Measurements from ENCODE around the gene CRIP1. TPM values are rescaled to one million over a fixed set of nuclear protein-coding genes. Genes with fewer than 3 reads are reported as not detected.

Gene CRIP1
- polyA plus RNA-seq, 1 donor (not counting 4 experiments of a cell fraction or from before 2014, with no cell fraction given), result 1.7 TPM

DNA sequence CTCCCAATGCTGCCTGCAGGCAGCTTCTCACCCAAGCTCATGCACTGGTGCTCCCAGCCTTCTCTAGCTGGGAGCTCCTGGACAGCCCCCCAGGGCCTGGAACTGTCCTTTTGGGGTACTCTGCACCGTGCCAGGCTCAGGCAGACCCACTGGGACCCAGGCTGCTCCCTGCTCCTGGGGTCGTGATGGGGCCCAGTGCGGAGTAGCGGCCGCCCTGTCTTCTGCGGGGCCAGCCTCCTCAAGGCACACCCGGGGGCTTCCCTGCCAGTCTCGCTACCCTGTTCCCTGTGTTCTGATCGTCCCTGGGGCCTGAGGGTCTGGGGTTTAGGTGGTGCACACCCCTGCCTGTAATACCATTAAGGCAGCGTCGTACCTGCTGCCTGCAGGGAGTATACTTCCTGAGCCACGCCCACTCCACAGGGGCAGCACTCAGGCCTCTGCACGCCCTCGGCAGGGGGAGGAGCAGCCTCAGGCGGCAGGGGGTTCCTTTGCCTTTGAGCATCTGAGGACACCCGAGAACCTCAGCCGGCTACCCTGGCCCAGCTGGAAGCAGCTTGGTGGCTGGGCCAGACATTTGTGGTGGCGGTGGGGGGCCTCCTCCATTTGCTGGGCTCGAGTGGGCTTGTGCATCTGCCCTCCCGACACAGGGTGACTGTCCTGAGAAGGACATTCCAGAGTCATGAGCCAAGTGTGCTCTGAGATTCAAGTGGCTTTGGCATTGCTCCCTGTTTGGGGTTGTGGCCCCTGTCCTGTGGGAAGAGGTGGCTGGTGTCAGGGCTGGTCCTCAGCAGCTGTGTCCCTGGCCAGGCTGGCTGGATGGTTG, 21.3 kb upstream of the CRIP1 start:
- no peak overlapping the region for H2AFZ ChIP-seq (ENCODE audit: control insufficient read depth, low read length)
- peaks cover 5% of the 10 kb centered on the region for H3K4me1 ChIP-seq (ENCODE audit: control insufficient read depth, extremely low read depth, insufficient read depth, low read length)
- TF ChIP-seq EZH2 (IDR thresholded peaks at IDR 0.05; ENCODE audit: low read length), result no peak
- TF ChIP-seq, protein P1, sequence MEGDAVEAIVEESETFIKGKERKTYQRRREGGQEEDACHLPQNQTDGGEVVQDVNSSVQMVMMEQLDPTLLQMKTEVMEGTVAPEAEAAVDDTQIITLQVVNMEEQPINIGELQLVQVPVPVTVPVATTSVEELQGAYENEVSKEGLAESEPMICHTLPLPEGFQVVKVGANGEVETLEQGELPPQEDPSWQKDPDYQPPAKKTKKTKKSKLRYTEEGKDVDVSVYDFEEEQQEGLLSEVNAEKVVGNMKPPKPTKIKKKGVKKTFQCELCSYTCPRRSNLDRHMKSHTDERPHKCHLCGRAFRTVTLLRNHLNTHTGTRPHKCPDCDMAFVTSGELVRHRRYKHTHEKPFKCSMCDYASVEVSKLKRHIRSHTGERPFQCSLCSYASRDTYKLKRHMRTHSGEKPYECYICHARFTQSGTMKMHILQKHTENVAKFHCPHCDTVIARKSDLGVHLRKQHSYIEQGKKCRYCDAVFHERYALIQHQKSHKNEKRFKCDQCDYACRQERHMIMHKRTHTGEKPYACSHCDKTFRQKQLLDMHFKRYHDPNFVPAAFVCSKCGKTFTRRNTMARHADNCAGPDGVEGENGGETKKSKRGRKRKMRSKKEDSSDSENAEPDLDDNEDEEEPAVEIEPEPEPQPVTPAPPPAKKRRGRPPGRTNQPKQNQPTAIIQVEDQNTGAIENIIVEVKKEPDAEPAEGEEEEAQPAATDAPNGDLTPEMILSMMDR (optimal IDR thresholded peaks at IDR 0.05 in 1 of 3, IDR thresholded peaks at IDR 0.05 in 1 of 3, conservative IDR thresholded peaks at IDR 0.05 in 1 of 3; ENCODE audit: extremely low read depth in 1 of 3, insufficient read depth in 2 of 3, low read length in 3 of 3), result no peak
- FAIRE-seq, result no peak
- H3K9me3 ChIP-seq (ENCODE audit: control insufficient read depth, low read depth, low read length), result no peaks in the 10 kb centered on the region
- no peaks in the 10 kb centered on the region for H3K27me3 ChIP-seq (ENCODE audit: control insufficient read depth, extremely low read depth, insufficient read depth, low read length)
- dilution Hi-C loops (cut with MboI; ENCODE audit: extremely low pct_ligation_motif_present, low sequenced_read_pairs), result no loop called here
- H3K27ac ChIP-seq (ENCODE audit: control insufficient read depth, insufficient read depth, low read length), result no peak overlapping the region
- peaks cover 2 to 30% of the 10 kb centered on the region in 2 experiments for H3K36me3 ChIP-seq (ENCODE audit: control insufficient read depth in 2 of 2, extremely low read depth in 1 of 2, insufficient read depth in 2 of 2, low read length in 2 of 2)
- H3K79me2 ChIP-seq (ENCODE audit: control insufficient read depth, insufficient read depth, low read length), result no peaks in the 10 kb centered on the region
- no peak overlapping the region for H3K4me3 ChIP-seq (ENCODE audit: control insufficient read depth in 2 of 3, extremely low read depth in 1 of 3, insufficient read depth in 2 of 3, low read depth in 1 of 3, low read length in 3 of 3)
- H3K4me2 ChIP-seq (ENCODE audit: control insufficient read depth, extremely low read depth, insufficient read depth, low read depth, low read length), result no peak overlapping the region
- no peak for DNase-seq (ENCODE audit: low read depth, low spot score)
- H4K20me1 ChIP-seq (ENCODE audit: control insufficient read depth, extremely low read depth, insufficient read depth, low read length), result no peaks in the 10 kb centered on the region
- no peaks in the 10 kb centered on the region for H3K9me1 ChIP-seq (ENCODE audit: control insufficient read depth, extremely low read depth, insufficient read depth, low read length)
- no peak overlapping the region for H3K9ac ChIP-seq (ENCODE audit: control insufficient read depth, extremely low read depth, insufficient read depth, low read length)

DNA sequence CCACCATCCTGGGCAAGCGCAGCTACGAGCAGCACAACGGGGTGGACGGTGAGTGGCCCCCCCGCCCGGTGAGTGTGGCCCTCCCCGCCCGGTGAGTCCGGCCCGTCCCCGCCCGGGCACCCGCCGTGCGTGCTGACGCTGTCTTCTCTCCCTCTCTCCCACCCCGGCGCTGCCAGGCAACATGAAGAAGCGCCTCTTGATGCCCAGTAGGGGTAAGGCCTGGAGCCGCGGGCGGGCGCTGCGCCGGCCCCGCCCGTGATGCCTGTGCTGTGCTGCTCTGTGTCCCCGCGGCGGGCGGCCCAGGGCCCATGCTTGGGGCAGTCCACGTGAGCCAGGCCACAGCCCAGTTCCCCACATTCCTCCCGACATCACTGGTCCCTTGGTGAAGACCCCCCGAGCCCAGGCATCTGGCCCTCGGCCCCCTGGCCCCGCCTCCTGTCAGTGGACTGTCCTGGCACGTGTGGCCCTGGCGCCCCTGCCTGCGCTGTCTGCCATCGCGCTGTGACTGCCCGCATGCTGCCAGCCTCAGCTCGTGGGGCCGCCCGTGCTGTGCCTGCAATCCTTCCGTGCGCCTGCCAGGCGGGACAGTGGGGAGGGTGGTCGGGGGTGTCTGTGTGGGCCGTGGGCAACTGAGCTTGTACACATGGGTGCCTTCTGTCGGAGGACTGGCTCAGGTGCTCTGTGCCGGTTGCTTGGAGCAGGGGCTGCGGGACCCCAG, 20.0 kb upstream of the CRIP1 start:
- Histone ChIP-seq H3K9me3 (ENCODE audit: control insufficient read depth, low read depth, low read length) (no peaks in the 10 kb centered on the region), H3K9ac (ENCODE audit: control insufficient read depth, extremely low read depth, insufficient read depth, low read length) (no peak overlapping the region), H3K27ac (ENCODE audit: control insufficient read depth, insufficient read depth, low read length) (no peak overlapping the region), H3K4me1 (ENCODE audit: control insufficient read depth, extremely low read depth, insufficient read depth, low read length) (peaks cover 5% of the 10 kb centered on the region), H3K79me2 (ENCODE audit: control insufficient read depth, insufficient read depth, low read length) (no peaks in the 10 kb centered on the region), H3K27me3 (ENCODE audit: control insufficient read depth, extremely low read depth, insufficient read depth, low read length) (no peaks in the 10 kb centered on the region), H3K36me3 (ENCODE audit: control insufficient read depth in 2 of 2, extremely low read depth in 1 of 2, insufficient read depth in 2 of 2, low read length in 2 of 2) (peaks cover 0 to 25% of the 10 kb centered on the region in 2 experiments), H3K9me1 (ENCODE audit: control insufficient read depth, extremely low read depth, insufficient read depth, low read length) (no peaks in the 10 kb centered on the region), H2AFZ (ENCODE audit: control insufficient read depth, low read length) (no peak overlapping the region), H3K4me3 (ENCODE audit: control insufficient read depth in 2 of 3, extremely low read depth in 1 of 3, insufficient read depth in 2 of 3, low read depth in 1 of 3, low read length in 3 of 3) (no peak overlapping the region), H3K4me2 (ENCODE audit: control insufficient read depth, extremely low read depth, insufficient read depth, low read depth, low read length) (no peak overlapping the region), H4K20me1 (ENCODE audit: control insufficient read depth, extremely low read depth, insufficient read depth, low read length) (no peaks in the 10 kb centered on the region)
- FAIRE-seq, result no peak
- TF ChIP-seq EZH2 (IDR thresholded peaks at IDR 0.05; ENCODE audit: low read length), result no peak
- TF ChIP-seq, protein P1 (optimal IDR thresholded peaks at IDR 0.05 in 1 of 3, IDR thresholded peaks at IDR 0.05 in 1 of 3, conservative IDR thresholded peaks at IDR 0.05 in 1 of 3; ENCODE audit: extremely low read depth in 1 of 3, insufficient read depth in 2 of 3, low read length in 3 of 3), result no peak
- dilution Hi-C loops (cut with MboI; ENCODE audit: extremely low pct_ligation_motif_present, low sequenced_read_pairs), result no loop called here
- no peak for DNase-seq (ENCODE audit: low read depth, low spot score)

All from keratinocyte (primary cell).